GM12872 (cell line): ENCODE data around the gene EFNA3.

Experiments
- TF ChIP-seq, protein P1 (sequence below): IDR thresholded peaks from 3 replicates; pipeline ENCODE4 v1.5.1; 2011; ENCODE audit warnings: low read depth, mild to moderate bottlenecking, low read length, moderate library complexity; ENCODE audit not compliant: insufficient read depth

Gene EFNA3

DNA sequence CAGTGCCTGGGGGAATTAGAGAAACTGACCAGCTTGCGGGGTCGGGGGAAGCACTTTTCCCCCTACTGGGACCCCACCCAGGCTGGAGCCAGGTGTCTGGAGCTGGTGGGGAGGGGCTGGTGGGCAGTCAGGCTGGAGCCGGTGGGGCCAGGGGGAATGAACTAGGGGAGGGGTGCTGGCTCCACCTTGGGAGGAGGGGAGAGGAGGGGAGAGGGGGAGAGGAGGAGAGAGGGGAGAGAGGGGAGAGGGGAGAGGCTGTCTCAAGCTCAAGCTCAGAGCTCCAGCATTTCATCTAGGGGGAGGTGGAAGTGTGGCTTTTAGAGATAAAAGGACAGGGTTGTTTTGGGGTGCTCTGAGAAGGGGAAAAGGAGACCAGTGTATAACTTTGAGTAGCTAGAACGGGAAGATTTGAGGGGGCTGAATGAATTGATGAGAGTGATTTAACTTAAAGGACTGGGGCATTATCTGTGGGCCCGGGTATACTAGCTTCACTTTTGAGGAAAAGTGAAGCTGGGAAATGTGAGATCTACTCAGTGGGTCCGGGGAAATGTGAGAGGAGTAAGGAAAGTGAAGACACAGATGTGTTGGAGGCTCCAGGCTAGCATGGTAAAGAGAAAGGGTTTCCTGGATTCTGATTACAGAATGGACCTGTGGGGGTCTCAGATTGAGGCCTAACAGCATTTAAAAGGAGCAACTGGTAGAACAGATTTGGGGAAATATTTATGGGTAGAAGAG, 51.8 kb downstream of the EFNA3 start:
- TF ChIP-seq, protein P1, sequence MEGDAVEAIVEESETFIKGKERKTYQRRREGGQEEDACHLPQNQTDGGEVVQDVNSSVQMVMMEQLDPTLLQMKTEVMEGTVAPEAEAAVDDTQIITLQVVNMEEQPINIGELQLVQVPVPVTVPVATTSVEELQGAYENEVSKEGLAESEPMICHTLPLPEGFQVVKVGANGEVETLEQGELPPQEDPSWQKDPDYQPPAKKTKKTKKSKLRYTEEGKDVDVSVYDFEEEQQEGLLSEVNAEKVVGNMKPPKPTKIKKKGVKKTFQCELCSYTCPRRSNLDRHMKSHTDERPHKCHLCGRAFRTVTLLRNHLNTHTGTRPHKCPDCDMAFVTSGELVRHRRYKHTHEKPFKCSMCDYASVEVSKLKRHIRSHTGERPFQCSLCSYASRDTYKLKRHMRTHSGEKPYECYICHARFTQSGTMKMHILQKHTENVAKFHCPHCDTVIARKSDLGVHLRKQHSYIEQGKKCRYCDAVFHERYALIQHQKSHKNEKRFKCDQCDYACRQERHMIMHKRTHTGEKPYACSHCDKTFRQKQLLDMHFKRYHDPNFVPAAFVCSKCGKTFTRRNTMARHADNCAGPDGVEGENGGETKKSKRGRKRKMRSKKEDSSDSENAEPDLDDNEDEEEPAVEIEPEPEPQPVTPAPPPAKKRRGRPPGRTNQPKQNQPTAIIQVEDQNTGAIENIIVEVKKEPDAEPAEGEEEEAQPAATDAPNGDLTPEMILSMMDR = no peak

DNA sequence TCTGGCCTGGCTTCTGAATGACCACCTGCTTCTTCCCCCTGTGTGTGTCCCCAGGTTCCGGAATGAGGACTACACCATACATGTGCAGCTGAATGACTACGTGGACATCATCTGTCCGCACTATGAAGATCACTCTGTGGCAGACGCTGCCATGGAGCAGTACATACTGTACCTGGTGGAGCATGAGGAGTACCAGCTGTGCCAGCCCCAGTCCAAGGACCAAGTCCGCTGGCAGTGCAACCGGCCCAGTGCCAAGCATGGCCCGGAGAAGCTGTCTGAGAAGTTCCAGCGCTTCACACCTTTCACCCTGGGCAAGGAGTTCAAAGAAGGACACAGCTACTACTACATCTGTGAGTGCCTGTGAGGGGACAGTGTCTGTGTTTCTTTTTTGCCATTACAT, 52.6 kb downstream of the EFNA3 start:
- TF ChIP-seq, protein P1 = no peak

DNA sequence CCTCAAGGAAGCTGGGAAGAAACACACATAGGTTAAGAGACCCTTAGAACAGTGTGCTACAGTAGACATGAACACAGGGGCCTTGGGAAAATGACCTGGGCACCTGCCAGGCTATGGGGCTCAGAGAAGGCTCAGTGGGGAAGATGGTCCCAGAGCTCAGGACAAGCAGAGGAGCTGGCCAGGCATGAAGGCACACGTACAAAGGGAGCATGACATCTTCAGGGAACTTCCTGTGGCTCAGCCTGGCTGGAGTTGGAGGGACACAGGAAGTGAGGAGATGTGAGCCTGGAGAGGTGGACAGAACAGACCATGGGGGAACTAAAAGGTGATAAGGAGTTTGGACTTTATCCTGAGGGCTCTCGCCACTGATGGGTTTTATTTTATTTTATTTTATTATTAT, 53.2 kb downstream of the EFNA3 start:
- TF ChIP-seq, protein P1 = no peak

DNA sequence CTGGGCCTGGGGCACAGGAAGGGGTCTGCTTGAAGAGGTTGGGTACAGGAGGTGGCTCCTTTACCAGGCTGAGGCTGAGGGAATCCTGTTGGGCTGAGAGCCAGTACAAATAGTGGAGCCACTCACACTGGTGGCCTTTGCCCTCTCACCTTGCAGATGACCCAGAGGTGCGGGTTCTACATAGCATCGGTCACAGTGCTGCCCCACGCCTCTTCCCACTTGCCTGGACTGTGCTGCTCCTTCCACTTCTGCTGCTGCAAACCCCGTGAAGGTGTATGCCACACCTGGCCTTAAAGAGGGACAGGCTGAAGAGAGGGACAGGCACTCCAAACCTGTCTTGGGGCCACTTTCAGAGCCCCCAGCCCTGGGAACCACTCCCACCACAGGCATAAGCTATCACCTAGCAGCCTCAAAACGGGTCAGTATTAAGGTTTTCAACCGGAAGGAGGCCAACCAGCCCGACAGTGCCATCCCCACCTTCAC, 55.2 kb downstream of the EFNA3 start:
- TF ChIP-seq, protein P1 = no peak

DNA sequence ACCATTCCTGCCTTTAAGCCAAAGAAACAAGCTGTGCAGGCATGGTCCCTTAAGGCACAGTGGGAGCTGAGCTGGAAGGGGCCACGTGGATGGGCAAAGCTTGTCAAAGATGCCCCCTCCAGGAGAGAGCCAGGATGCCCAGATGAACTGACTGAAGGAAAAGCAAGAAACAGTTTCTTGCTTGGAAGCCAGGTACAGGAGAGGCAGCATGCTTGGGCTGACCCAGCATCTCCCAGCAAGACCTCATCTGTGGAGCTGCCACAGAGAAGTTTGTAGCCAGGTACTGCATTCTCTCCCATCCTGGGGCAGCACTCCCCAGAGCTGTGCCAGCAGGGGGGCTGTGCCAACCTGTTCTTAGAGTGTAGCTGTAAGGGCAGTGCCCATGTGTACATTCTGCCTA, 55.7 kb downstream of the EFNA3 start:
- TF ChIP-seq, protein P1 = no peak

DNA sequence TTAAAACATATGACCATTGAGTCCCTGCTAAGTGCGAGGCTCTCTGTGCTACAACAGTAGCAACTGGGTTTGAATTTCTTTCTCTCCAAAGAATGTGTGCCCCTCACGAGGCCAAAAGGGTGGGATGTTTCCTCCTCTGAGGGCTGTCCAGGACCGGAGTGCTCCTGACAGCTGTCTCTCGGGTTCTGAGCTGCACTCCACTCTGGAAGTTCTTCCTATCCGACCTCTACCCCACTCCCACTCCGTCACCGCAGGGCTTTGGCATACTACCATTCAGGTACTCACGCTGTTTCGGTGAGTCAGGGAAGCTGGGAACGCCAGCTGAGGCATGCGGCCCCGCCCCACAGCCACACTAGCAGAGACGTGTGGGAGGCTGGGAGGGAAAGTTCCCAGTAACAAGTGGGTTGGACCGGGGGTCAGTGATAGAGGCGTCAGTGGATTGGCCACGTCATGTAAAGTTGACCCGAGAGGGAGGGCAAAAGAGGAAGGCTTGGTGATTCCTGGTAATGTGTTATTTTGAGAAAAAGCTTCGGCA, 56.3 kb downstream of the EFNA3 start:
- TF ChIP-seq, protein P1 = no peak

DNA sequence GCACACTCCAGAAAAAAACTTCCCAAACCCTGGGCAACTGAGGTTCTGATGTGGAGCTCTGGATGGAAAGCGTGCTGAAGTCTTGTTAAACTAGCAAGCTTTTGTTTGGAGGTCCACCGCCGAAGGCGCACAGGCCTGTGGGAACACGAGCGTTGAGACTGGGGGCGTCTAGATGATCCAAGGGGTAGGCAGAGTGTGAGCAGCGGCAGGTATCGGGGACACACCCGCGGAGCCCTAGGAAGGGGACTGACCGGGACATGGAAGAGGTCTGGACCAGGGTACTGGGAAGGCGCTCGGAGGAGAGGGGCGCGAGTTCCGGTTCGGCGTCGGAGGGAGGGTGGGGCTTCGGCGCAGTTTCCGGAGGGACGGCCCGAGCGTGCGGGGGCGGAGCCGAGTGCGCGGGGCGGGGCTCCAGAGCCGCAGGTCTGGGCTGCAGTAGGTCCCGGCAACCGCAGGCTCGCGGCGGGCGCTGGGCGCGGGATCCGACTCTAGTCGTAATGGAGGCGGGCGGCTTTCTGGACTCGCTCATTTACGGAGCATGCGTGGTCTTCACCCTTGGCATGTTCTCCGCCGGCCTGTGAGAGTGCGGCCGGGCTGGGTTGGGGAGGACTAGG, 56.9 kb downstream of the EFNA3 start, which contains the start of gene SLC50A1:
SLC50A1 (plus strand) TSS at position 438 of the 614 bp plus-strand sequence; CDS start at position 498, 60 bp downstream.
- TF ChIP-seq, protein P1 = no peak
